ENCODE results near the gene DNAH12. TPM values are rescaled to one million over a fixed set of nuclear protein-coding genes. Genes with fewer than 3 reads are reported as not detected.
"Not testable (repeated sequence)": the region's sequence is repeated elsewhere in the genome, so short reads cannot be mapped to it uniquely, and the experiment has no call there.

Gene DNAH12
- total RNA-seq, 1 experiment from 2014 or later, result not detected

DNA sequence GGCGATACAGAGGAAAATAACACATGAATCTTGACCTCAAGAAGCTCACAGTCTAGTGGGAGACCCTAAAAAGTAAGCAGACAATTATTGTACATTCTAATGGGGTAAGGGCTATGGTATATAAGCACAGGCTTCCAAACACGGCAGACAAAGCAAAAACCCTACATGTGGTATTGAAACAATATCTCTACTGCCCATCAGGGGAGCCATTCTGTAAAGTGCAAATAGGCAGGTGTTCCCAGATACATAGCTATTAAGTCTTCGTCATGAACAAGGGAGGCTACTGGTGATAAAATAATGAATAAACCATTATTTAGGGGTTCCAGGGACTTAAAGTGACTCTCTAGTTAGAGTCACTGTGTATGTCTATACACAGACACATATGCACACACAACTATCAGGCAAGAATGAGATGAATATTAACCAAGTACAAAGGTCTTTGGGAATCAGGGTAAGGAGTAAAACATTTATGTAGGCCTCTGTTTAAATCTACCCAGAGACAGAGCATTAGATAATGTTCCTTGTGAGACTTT lies 213.0 kb downstream of the DNAH12 start:
- TF ChIP-seq ATF1 (CRISPR knock-in tag; IDR thresholded peaks at IDR 0.05), result no peak
- no peak for TF ChIP-seq NFYB (CRISPR knock-in tag; conservative IDR thresholded peaks at IDR 0.05; ENCODE audit: low read depth)
- TF ChIP-seq, protein P1, sequence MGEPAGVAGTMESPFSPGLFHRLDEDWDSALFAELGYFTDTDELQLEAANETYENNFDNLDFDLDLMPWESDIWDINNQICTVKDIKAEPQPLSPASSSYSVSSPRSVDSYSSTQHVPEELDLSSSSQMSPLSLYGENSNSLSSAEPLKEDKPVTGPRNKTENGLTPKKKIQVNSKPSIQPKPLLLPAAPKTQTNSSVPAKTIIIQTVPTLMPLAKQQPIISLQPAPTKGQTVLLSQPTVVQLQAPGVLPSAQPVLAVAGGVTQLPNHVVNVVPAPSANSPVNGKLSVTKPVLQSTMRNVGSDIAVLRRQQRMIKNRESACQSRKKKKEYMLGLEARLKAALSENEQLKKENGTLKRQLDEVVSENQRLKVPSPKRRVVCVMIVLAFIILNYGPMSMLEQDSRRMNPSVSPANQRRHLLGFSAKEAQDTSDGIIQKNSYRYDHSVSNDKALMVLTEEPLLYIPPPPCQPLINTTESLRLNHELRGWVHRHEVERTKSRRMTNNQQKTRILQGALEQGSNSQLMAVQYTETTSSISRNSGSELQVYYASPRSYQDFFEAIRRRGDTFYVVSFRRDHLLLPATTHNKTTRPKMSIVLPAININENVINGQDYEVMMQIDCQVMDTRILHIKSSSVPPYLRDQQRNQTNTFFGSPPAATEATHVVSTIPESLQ (CRISPR knock-in tag; IDR thresholded peaks at IDR 0.05), result no peak
- TF ChIP-seq, protein P2, sequence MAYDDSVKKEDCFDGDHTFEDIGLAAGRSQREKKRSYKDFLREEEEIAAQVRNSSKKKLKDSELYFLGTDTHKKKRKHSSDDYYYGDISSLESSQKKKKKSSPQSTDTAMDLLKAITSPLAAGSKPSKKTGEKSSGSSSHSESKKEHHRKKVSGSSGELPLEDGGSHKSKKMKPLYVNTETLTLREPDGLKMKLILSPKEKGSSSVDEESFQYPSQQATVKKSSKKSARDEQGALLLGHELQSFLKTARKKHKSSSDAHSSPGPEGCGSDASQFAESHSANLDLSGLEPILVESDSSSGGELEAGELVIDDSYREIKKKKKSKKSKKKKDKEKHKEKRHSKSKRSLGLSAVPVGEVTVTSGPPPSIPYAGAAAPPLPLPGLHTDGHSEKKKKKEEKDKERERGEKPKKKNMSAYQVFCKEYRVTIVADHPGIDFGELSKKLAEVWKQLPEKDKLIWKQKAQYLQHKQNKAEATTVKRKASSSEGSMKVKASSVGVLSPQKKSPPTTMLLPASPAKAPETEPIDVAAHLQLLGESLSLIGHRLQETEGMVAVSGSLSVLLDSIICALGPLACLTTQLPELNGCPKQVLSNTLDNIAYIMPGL (CRISPR knock-in tag; IDR thresholded peaks at IDR 0.05), result no peak
- TF ChIP-seq GABPB1 (CRISPR knock-in tag; IDR thresholded peaks at IDR 0.05), result no peak
- no peak for TF ChIP-seq RORB (CRISPR knock-in tag; IDR thresholded peaks at IDR 0.05)
- TF ChIP-seq ZNF396 (CRISPR knock-in tag; IDR thresholded peaks at IDR 0.05; ENCODE audit: borderline replicate concordance), result no peak
- TF ChIP-seq SP1 (CRISPR knock-in tag; conservative IDR thresholded peaks at IDR 0.05), result no peak
- TF ChIP-seq, protein P3, sequence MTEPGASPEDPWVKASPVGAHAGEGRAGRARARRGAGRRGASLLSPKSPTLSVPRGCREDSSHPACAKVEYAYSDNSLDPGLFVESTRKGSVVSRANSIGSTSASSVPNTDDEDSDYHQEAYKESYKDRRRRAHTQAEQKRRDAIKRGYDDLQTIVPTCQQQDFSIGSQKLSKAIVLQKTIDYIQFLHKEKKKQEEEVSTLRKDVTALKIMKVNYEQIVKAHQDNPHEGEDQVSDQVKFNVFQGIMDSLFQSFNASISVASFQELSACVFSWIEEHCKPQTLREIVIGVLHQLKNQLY (CRISPR knock-in tag; IDR thresholded peaks at IDR 0.05), result no peak
- TF ChIP-seq, protein P4, sequence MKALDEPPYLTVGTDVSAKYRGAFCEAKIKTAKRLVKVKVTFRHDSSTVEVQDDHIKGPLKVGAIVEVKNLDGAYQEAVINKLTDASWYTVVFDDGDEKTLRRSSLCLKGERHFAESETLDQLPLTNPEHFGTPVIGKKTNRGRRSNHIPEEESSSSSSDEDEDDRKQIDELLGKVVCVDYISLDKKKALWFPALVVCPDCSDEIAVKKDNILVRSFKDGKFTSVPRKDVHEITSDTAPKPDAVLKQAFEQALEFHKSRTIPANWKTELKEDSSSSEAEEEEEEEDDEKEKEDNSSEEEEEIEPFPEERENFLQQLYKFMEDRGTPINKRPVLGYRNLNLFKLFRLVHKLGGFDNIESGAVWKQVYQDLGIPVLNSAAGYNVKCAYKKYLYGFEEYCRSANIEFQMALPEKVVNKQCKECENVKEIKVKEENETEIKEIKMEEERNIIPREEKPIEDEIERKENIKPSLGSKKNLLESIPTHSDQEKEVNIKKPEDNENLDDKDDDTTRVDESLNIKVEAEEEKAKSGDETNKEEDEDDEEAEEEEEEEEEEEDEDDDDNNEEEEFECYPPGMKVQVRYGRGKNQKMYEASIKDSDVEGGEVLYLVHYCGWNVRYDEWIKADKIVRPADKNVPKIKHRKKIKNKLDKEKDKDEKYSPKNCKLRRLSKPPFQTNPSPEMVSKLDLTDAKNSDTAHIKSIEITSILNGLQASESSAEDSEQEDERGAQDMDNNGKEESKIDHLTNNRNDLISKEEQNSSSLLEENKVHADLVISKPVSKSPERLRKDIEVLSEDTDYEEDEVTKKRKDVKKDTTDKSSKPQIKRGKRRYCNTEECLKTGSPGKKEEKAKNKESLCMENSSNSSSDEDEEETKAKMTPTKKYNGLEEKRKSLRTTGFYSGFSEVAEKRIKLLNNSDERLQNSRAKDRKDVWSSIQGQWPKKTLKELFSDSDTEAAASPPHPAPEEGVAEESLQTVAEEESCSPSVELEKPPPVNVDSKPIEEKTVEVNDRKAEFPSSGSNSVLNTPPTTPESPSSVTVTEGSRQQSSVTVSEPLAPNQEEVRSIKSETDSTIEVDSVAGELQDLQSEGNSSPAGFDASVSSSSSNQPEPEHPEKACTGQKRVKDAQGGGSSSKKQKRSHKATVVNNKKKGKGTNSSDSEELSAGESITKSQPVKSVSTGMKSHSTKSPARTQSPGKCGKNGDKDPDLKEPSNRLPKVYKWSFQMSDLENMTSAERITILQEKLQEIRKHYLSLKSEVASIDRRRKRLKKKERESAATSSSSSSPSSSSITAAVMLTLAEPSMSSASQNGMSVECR (CRISPR knock-in tag; IDR thresholded peaks at IDR 0.05; ENCODE audit: borderline replicate concordance), result no peak
- no peak for TF ChIP-seq SOX15 (CRISPR knock-in tag; IDR thresholded peaks at IDR 0.05)
- TF ChIP-seq, protein P5, sequence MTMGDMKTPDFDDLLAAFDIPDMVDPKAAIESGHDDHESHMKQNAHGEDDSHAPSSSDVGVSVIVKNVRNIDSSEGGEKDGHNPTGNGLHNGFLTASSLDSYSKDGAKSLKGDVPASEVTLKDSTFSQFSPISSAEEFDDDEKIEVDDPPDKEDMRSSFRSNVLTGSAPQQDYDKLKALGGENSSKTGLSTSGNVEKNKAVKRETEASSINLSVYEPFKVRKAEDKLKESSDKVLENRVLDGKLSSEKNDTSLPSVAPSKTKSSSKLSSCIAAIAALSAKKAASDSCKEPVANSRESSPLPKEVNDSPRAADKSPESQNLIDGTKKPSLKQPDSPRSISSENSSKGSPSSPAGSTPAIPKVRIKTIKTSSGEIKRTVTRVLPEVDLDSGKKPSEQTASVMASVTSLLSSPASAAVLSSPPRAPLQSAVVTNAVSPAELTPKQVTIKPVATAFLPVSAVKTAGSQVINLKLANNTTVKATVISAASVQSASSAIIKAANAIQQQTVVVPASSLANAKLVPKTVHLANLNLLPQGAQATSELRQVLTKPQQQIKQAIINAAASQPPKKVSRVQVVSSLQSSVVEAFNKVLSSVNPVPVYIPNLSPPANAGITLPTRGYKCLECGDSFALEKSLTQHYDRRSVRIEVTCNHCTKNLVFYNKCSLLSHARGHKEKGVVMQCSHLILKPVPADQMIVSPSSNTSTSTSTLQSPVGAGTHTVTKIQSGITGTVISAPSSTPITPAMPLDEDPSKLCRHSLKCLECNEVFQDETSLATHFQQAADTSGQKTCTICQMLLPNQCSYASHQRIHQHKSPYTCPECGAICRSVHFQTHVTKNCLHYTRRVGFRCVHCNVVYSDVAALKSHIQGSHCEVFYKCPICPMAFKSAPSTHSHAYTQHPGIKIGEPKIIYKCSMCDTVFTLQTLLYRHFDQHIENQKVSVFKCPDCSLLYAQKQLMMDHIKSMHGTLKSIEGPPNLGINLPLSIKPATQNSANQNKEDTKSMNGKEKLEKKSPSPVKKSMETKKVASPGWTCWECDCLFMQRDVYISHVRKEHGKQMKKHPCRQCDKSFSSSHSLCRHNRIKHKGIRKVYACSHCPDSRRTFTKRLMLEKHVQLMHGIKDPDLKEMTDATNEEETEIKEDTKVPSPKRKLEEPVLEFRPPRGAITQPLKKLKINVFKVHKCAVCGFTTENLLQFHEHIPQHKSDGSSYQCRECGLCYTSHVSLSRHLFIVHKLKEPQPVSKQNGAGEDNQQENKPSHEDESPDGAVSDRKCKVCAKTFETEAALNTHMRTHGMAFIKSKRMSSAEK (CRISPR knock-in tag; IDR thresholded peaks at IDR 0.05; ENCODE audit: borderline replicate concordance), result no peak
- no peak for TF ChIP-seq CBFB (CRISPR knock-in tag; IDR thresholded peaks at IDR 0.05; ENCODE audit: low read depth)
- no peak for TF ChIP-seq ZBTB21 (CRISPR knock-in tag; IDR thresholded peaks at IDR 0.05; ENCODE audit: borderline replicate concordance)
- TF ChIP-seq NR1H2 (CRISPR knock-in tag; IDR thresholded peaks at IDR 0.05), result no peak
- no peak for TF ChIP-seq ZNF416 (CRISPR knock-in tag; IDR thresholded peaks at IDR 0.05)
- TF ChIP-seq SMAD4 (CRISPR knock-in tag; IDR thresholded peaks at IDR 0.05), result no peak
- DNase-seq (ENCODE audit: low spot score), result no peak

DNA sequence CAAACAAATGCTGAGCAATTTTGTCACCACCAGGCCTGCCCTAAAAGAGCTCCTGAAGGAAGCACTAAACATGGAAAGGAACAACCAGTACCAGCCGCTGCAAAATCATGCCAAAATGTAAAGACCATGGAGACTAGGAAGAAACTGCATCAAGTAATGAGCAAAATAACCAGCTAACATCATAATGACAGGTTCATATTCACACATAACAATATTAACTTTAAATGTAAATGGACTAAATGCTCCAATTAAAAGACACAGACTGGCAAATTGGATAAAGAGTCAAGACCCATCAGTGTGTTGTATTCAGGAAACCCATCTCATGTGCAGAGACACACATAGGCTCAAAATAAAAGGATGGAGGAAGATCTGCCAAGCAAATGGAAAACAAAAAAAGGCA lies 217.6 kb downstream of the DNAH12 start:
- H3K36me3 Mint-ChIP-seq; H3K4me1 Mint-ChIP-seq; ATAC-seq; H3K4me3 Mint-ChIP-seq; CTCF ChIA-PET; H3K27me3 Mint-ChIP-seq (ENCODE audit: low read depth); H3K27ac Mint-ChIP-seq; DNase-seq (ENCODE audit: low spot score); POLR2A ChIA-PET: not testable (repeated sequence)
- H3K9me3 Mint-ChIP-seq, result peaks cover 19% of the 10 kb centered on the region

More for the DNA sequence above, 213.0 kb downstream of the DNAH12 start:
- ATAC-seq, result no peak
- Mint-ChIP-seq H3K4me3 (no peak overlapping the region), H3K9me3 (no peaks in the 10 kb centered on the region), H3K27ac (no peak overlapping the region), H3K4me1 (no peaks in the 10 kb centered on the region), H3K27me3 (ENCODE audit: low read depth) (no peaks in the 10 kb centered on the region), H3K36me3 (no peaks in the 10 kb centered on the region)
- ChIA-PET CTCF (interaction anchor here (0.5 to 1.9 kb wide), 5 partner anchors 10 to 135 kb away, joined by 3 to 7 read pairs (median 3); no protein-coding TSS in a partner anchor), POLR2A (no interaction called here)
